ENCODE data around the gene RPS16.

RPS16 gene

DNA sequence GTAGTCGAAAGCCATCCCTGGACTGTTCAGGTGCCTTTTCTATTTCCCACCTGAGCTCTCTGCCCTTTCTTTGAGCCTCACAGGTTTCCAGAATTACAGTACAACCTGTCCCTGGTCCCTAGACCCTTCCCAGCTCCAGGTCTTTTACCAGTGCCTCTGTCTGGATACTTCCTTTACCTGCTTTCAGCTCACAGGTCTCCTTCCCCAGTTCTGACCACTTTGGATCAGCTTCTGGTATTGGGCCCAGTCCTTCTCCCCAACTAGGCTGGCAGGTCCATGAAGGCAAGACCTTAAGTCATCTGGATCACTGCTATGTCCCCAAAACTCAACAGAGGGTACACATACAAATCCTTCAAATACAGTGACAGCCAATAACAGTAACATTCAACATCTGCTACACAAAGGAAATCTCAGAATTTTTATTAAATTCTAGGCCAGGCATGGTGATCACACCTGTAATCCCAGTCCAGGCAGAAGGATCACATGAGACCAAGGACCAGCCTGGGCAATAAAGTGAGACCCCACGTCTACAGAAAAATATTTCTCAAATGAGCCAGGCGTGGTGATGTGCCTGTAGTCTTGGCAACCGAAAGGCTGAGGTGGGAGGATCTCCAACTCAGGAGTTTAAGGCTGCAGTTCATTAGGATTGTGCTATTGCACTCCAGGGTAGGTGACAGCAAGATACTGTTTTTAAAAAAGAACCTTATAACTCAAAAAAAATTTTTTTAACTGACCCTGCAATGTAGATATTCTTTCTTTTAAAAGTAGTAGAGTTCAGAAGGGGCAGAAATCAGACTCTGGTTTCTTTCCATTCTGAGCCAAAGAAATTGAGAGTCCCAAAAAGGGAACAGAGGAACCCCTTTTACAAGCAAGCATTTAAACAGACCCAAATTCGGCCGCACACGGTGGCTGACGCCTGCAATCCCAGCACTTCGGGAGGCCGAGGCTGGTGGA, 1.3 kb downstream of the RPS16 start:
- no peak for DNase-seq (ENCODE audit: extremely low read depth, low read depth)
- TF ChIP-seq, protein P1, sequence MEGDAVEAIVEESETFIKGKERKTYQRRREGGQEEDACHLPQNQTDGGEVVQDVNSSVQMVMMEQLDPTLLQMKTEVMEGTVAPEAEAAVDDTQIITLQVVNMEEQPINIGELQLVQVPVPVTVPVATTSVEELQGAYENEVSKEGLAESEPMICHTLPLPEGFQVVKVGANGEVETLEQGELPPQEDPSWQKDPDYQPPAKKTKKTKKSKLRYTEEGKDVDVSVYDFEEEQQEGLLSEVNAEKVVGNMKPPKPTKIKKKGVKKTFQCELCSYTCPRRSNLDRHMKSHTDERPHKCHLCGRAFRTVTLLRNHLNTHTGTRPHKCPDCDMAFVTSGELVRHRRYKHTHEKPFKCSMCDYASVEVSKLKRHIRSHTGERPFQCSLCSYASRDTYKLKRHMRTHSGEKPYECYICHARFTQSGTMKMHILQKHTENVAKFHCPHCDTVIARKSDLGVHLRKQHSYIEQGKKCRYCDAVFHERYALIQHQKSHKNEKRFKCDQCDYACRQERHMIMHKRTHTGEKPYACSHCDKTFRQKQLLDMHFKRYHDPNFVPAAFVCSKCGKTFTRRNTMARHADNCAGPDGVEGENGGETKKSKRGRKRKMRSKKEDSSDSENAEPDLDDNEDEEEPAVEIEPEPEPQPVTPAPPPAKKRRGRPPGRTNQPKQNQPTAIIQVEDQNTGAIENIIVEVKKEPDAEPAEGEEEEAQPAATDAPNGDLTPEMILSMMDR (IDR thresholded peaks at IDR 0.05; ENCODE audit: low read depth, low read length), result no peak

DNA sequence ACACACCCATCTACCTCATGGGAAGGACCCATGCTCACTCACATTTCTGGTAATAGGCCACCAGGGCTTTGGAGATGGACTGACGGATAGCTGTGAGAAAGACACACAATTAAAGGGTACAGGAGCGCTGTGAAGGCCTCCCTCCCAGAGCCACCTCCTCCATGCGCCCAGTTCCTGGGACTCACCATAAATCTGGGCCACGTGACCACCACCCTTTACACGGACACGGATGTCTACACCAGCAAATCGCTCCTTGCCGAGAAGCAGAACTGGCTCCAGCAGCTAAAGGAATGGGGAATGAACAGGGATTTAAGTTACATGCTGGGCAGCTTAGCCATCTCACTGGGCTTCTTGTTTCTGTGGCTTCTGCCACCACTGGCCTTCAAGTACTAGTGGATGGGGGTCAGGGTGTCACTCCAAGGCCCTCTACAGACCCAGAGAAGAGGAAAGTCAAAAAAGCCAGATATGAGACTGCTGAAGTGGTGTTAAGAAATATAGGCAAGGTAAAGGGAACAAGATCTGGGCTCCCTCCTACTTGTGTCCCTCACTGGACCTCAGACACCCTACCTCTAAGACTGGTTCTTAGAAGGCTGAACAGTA, 2.2 kb downstream of the RPS16 start:
- TF ChIP-seq, protein P1 (IDR thresholded peaks at IDR 0.05; ENCODE audit: low read depth, low read length), result no peak
- DNase-seq (ENCODE audit: extremely low read depth, low read depth), result no peak

DNA sequence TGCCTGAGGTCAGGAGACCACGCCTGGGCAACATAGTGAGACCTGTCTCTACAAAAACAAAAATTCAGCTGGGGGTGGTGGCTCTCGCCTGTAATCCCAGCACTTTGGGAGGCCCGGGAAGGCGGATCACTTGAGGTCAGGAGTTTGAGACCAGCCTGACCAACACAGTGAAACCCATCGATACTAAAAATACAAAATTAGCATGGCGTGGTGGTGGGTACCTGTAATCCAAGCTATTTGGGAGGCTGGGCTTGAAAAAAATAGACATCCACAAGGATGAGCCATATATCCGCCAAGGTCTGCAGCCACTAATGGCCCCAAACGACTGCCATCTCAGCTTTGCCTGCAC, 3.1 kb downstream of the RPS16 start:
- no peak for DNase-seq (ENCODE audit: extremely low read depth, low read depth)
- TF ChIP-seq, protein P1 (IDR thresholded peaks at IDR 0.05; ENCODE audit: low read depth, low read length), result no peak

DNA sequence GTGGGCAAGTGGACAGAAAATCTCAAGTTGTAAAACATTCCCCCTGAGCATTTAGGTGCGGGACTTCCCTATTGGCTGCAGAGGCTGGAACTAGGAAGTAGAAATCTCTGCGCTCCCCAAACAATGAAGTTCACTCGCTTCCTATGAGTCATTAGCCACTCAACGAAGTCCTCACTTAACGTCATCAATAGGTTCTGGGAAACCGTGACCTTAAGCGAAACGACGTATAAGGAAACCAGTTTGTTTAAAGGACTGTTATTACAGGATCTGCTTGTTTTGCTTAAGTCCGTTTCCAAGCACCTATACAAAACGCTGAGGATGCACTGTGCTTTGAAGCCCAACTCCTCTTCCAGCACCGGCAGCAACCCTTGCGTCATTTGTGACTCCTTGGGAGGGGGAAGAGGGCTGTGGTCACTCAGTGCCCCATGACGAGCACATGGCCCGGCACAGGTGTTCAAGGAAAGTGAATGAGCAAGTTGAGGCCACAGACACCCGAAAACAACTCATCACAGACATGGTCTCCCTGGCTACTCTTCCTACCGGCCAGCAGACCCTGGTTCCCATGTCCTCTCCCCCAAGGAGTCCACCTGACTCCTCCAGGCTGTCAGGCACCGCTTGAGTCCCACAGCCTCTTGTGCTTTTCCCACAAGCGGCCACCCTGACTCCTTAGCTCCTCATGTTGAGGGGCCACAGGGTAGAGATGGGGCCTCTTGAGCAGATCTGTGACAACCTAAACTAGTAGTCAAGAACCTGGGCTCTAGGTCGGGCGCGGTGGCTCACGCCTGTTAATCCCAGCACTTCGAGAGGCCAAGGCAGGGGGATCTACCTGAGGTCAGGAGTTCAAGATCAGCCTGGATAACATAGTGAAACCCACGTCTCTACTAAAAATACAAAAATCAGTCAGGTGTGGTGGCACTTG, 4.8 kb downstream of the RPS16 start:
- TF ChIP-seq, protein P1 (IDR thresholded peaks at IDR 0.05; ENCODE audit: low read depth, low read length), result no peak
- no peak for DNase-seq (ENCODE audit: extremely low read depth, low read depth)

DNA sequence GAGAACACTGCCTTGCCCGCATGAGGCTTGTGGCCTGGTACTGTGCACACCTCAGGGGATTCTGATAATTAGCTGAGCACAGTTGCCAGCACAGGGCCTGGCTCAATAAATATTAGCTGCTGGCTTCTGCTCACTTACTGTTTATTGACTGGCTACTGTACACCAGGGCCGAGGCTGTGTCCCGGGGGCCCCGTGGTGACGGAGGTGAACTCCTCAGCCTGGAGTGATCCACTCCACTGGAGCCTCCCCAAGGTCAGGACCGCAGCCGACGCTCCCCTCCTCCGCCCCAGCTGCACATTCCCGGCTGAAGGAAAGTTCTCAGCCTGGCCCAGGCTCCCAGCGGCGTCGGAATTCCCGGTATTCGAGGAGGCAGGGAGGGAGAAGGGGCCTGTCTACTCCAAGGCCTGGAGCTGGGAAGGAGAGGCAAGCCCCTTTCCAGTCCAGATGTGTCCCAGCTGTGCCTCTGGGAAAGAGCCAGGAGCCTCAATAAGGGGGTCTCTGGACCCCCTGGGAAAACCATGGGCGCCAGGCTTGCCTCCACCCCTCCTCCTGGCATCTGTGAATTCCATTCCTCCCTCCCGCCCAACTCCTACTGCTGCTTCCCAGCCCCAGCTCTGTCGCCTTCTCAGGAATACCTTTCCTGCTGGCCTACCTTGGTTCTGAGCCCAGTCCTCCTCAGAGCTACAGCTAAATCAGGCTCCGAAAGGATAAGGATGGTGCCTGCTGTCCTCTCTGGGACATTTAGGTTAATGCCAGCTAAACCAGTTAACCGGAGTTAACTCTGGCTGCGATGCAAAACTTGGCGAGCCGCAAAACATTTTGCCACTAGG, 7.3 kb downstream of the RPS16 start:
- DNase-seq (ENCODE audit: extremely low read depth, low read depth), result no peak
- TF ChIP-seq, protein P1 (IDR thresholded peaks at IDR 0.05; ENCODE audit: low read depth, low read length), result no peak

- DNase-seq (ENCODE audit: extremely low read depth, low read depth), result no peak
- TF ChIP-seq, protein P1 (IDR thresholded peaks at IDR 0.05; ENCODE audit: low read depth, low read length), result no peak
These were observed 8.0 kb downstream of the RPS16 start for GRCh38 chr19:39427707-39428106.
